Activated T-helper 2 cell treated with anti-CD3 and anti-CD28 coated beads, Interferon-gamma antibody, Interleukin-2, Interleukin-4, amounts not matched to agents 10 μg/mL and 5 μg/mL and 100 μg/mL, durations not matched to agents 14 hours and 24 hours and 36 hours (primary cell): ENCODE results near the gene MS4A4E. TPM values are rescaled to one million over a fixed set of nuclear protein-coding genes. Genes with fewer than 3 reads are reported as not detected.
"Not testable (repeated sequence)": the region's sequence is repeated elsewhere in the genome, so short reads cannot be mapped to it uniquely, and the experiment has no call there.

Source experiments
- DNase-seq: peaks from one replicate; pipeline ENCODE4 v3.0.0; 2021; ENCODE audit warnings: low spot score
- H3K27ac Mint-ChIP-seq: one replicate; pipeline ENCODE4 v1.8.0; 2021; ENCODE audit warnings: mixed read lengths
- H3K27me3 Mint-ChIP-seq: one replicate; pipeline ENCODE4 v1.8.0; 2021; ENCODE audit warnings: low read depth, mixed read lengths
- H3K36me3 Mint-ChIP-seq: one replicate; pipeline ENCODE4 v1.8.0; 2021; ENCODE audit warnings: low read depth, mixed read lengths
- H3K4me1 Mint-ChIP-seq: one replicate; pipeline ENCODE4 v1.8.0; 2021; ENCODE audit warnings: low read depth, mixed read lengths
- H3K4me3 Mint-ChIP-seq: one replicate; pipeline ENCODE4 v1.8.0; 2021; ENCODE audit warnings: low read depth, mild to moderate bottlenecking, moderate library complexity, mixed read lengths
- H3K9me3 Mint-ChIP-seq: one replicate; pipeline ENCODE4 v1.8.0; 2021; ENCODE audit warnings: mixed read lengths
- intact Hi-C: fragments of 100-400 bp; cut with micrococcal nuclease; formaldehyde crosslinking; loops from one replicate; pipeline ENCODE4 v1.15.1; 2023
- total RNA-seq: library from RNA; stranded (reverse); gene quantifications from 2 replicates; pipeline ENCODE4 v1.2.3, GENCODE V29; 2022

MS4A4E gene
- total RNA-seq, 1 donor from 2014 or later: not detected

DNA sequence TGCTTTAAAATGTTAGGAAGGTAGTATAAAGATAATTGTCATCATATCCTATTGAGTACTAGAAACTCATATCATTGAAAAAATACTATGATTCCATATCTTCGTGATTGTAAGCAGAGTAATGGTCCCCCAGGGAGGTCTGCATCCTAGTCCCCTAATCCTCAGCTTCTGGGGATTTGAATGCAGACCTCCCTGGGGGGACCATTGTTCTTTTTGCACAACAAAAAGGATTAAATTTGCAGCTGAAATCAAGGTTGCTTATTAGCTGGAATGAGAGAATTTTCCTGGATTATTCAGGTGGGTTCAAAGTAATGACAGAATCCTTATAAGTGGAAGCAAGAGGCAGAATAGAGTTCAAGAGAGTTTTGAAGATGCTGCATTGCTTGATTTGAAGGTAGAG, 34.0 kb downstream of the MS4A4E start:
- H3K9me3 Mint-ChIP-seq: peaks cover 5% of the 10 kb centered on the region
- intact Hi-C loops: loop anchor here (5.0 kb wide), 2 partner anchors 98 to 352 kb away; no protein-coding TSS in a partner anchor
- H3K4me3 Mint-ChIP-seq: no peak overlapping the region
- H3K4me1 Mint-ChIP-seq: peaks cover 13% of the 10 kb centered on the region
- no peaks in the 10 kb centered on the region for H3K36me3 Mint-ChIP-seq
- H3K27me3 Mint-ChIP-seq: peaks cover 13% of the 10 kb centered on the region
- no peak overlapping the region for H3K27ac Mint-ChIP-seq
- no peak for DNase-seq

GRCh38 chr11:60208146-60208895, 34.6 kb downstream of the MS4A4E start:
- no peak for DNase-seq
- H3K36me3 Mint-ChIP-seq: no peaks in the 10 kb centered on the region
- peaks cover 12% of the 10 kb centered on the region for H3K27me3 Mint-ChIP-seq
- no peak overlapping the region for H3K27ac Mint-ChIP-seq
- intact Hi-C loops: loop anchor here (5.0 kb wide), 2 partner anchors 99 to 351 kb away; no protein-coding TSS in a partner anchor
- peaks cover 5% of the 10 kb centered on the region for H3K9me3 Mint-ChIP-seq
- H3K4me3 Mint-ChIP-seq: no peak overlapping the region
- H3K4me1 Mint-ChIP-seq: peaks cover 13% of the 10 kb centered on the region

GRCh38 chr11:60206616-60207015, 36.3 kb downstream of the MS4A4E start:
- H3K27me3 Mint-ChIP-seq: peaks cover 9% of the 10 kb centered on the region
- DNase-seq: no peak
- H3K9me3 Mint-ChIP-seq: peaks cover 5% of the 10 kb centered on the region
- peaks cover 13% of the 10 kb centered on the region for H3K4me1 Mint-ChIP-seq
- intact Hi-C loops: loop anchor here (5.0 kb wide), 2 partner anchors 101 to 349 kb away; no protein-coding TSS in a partner anchor
- H3K4me3 Mint-ChIP-seq: no peak overlapping the region
- no peak overlapping the region for H3K27ac Mint-ChIP-seq
- no peaks in the 10 kb centered on the region for H3K36me3 Mint-ChIP-seq

- no peak for DNase-seq
- intact Hi-C loops: loop anchor here (5.0 kb wide), 2 partner anchors 102 to 348 kb away; no protein-coding TSS in a partner anchor
- no peak overlapping the region for H3K4me3 Mint-ChIP-seq
- H3K27ac Mint-ChIP-seq: no peak overlapping the region
- H3K36me3 Mint-ChIP-seq: no peaks in the 10 kb centered on the region
- peaks cover 13% of the 10 kb centered on the region for H3K4me1 Mint-ChIP-seq
- H3K27me3 Mint-ChIP-seq: peaks cover 8% of the 10 kb centered on the region
- peaks cover 5% of the 10 kb centered on the region for H3K9me3 Mint-ChIP-seq
These were observed 38.0 kb downstream of the MS4A4E start for GRCh38 chr11:60204922-60205321.

GRCh38 chr11:60201334-60201733, 41.6 kb downstream of the MS4A4E start:
- intact Hi-C loops, H3K4me1 Mint-ChIP-seq, H3K4me3 Mint-ChIP-seq, DNase-seq, H3K27me3 Mint-ChIP-seq, H3K36me3 Mint-ChIP-seq, H3K27ac Mint-ChIP-seq, H3K9me3 Mint-ChIP-seq: not testable (repeated sequence)

GRCh38 chr11:60197442-60197841, 45.5 kb downstream of the MS4A4E start:
- H3K4me3 Mint-ChIP-seq: no peak overlapping the region
- intact Hi-C loops: loop anchor here (5.0 kb wide), 1 partner anchor 35 kb away; no protein-coding TSS in a partner anchor
- H3K36me3 Mint-ChIP-seq: no peaks in the 10 kb centered on the region
- DNase-seq: no peak
- H3K27me3 Mint-ChIP-seq: peaks cover 6% of the 10 kb centered on the region
- H3K27ac Mint-ChIP-seq: no peak overlapping the region
- H3K4me1 Mint-ChIP-seq: peaks cover 14% of the 10 kb centered on the region
- peaks cover 8% of the 10 kb centered on the region for H3K9me3 Mint-ChIP-seq

DNA sequence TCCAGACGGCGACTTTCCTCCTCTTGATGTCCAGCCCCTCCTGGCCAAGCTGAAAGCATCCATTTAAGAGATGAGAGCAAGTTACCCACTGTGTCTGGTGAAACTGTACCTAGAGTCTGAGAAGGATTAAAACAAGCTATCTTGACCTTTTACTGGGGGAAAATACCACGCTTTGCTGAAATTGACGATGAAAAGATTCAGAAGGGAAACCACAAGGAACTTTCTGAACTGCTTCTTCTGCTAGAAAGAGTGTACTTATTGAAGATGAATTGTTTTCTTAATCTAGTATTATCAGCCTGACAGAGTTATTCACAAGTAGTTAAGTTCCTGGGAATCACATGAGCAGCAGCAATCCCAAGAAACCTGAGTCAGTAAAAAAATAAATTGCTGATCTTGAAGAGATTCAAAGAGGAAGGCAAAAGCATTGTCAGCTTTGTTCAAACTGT, 47.0 kb downstream of the MS4A4E start:
- Mint-ChIP-seq H3K4me3 (no peak overlapping the region), H3K4me1 (peaks cover 14% of the 10 kb centered on the region)
- intact Hi-C loops: loop anchor here (5.0 kb wide), 1 partner anchor 34 kb away; no protein-coding TSS in a partner anchor

DNA sequence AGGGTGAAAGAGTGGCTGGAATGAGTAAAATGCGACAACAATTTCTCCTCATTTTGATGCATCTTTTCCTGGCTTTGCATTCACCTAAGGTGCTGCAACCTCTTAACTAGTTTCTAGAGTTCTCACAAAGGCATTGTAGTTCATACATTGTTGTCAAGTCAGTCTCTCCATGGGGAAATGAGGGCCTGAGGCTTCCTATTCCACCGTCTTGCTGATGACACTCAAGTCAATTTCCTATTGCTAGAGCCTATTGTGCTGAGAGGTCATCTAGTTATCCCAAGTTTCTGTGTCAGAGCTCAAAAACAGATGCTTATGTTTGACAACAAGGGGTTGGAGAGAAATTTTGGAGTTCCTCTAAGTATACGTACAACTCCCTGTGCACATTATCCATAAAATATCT, 48.4 kb downstream of the MS4A4E start:
- intact Hi-C loops: no loop called here
- H3K36me3 Mint-ChIP-seq: no peaks in the 10 kb centered on the region

More for the DNA sequence above, 47.0 kb downstream of the MS4A4E start:
- Mint-ChIP-seq H3K27ac (peak overlapping the region; percentile 17), H3K36me3 (no peaks in the 10 kb centered on the region), H3K9me3 (peaks cover 8% of the 10 kb centered on the region), H3K27me3 (peaks cover 6% of the 10 kb centered on the region)
- no peak for DNase-seq

GRCh38 chr11:60193687-60194433, 49.1 kb downstream of the MS4A4E start:
- Mint-ChIP-seq H3K4me1 (peaks cover 14% of the 10 kb centered on the region), H3K36me3 (no peaks in the 10 kb centered on the region), H3K27me3 (peaks cover 6% of the 10 kb centered on the region), H3K9me3 (peaks cover 8% of the 10 kb centered on the region), H3K27ac (peak overlapping the region; percentile 21), H3K4me3 (no peak overlapping the region)
- intact Hi-C loops: no loop called here
- peak; percentile 30 for DNase-seq

More for the DNA sequence above, 48.4 kb downstream of the MS4A4E start:
- peaks cover 8% of the 10 kb centered on the region for H3K9me3 Mint-ChIP-seq
- no peak for DNase-seq
- H3K27me3 Mint-ChIP-seq: peaks cover 6% of the 10 kb centered on the region
- H3K4me3 Mint-ChIP-seq: no peak overlapping the region
- H3K4me1 Mint-ChIP-seq: peaks cover 14% of the 10 kb centered on the region
- no peak overlapping the region for H3K27ac Mint-ChIP-seq

- H3K36me3 Mint-ChIP-seq, DNase-seq, intact Hi-C loops, H3K27ac Mint-ChIP-seq, H3K27me3 Mint-ChIP-seq, H3K4me3 Mint-ChIP-seq, H3K9me3 Mint-ChIP-seq: not testable (repeated sequence)
- peaks cover 14% of the 10 kb centered on the region for H3K4me1 Mint-ChIP-seq
These were observed 50.4 kb downstream of the MS4A4E start for GRCh38 chr11:60192564-60192963.

- H3K9me3 Mint-ChIP-seq, H3K4me1 Mint-ChIP-seq, H3K4me3 Mint-ChIP-seq, DNase-seq, H3K27ac Mint-ChIP-seq, intact Hi-C loops, H3K36me3 Mint-ChIP-seq, H3K27me3 Mint-ChIP-seq: not testable (repeated sequence)
These were observed 54.5 kb downstream of the MS4A4E start for GRCh38 chr11:60188481-60188880.

- H3K27ac Mint-ChIP-seq, H3K4me3 Mint-ChIP-seq, H3K27me3 Mint-ChIP-seq, intact Hi-C loops, H3K9me3 Mint-ChIP-seq, H3K36me3 Mint-ChIP-seq, H3K4me1 Mint-ChIP-seq, DNase-seq: not testable (repeated sequence)
These were observed 56.8 kb downstream of the MS4A4E start for GRCh38 chr11:60186128-60186527.

DNA sequence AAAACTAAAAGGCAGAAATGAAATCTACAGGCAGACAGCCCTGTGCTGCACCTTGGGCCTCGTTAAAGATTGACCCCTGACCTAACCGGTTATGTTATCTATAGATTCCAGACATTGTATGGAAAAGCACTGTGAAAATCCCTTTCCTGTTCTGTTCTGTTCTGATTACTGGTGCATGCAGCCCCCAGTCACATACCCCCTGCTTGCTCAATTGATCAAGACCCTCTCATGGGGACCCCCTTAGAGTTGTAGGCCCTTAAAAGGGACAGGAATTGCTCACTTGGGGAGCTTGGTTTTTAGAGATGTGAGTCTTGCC, 57.5 kb downstream of the MS4A4E start:
- intact Hi-C loops, H3K27me3 Mint-ChIP-seq, H3K27ac Mint-ChIP-seq, H3K9me3 Mint-ChIP-seq, H3K4me1 Mint-ChIP-seq, DNase-seq, H3K4me3 Mint-ChIP-seq, H3K36me3 Mint-ChIP-seq: not testable (repeated sequence)
